Right lobe of liver (tissue), 6 donors: ENCODE results near the gene PLPPR3. TPM values are rescaled to one million over a fixed set of nuclear protein-coding genes. Genes with fewer than 3 reads are reported as not detected.
"Not testable (repeated sequence)": the region's sequence is repeated elsewhere in the genome, so short reads cannot be mapped to it uniquely, and the experiment has no call there.

Source experiments
- ATAC-seq, 4 donors: fragments of 200-7000 bp; cut with Tn5 transposase; one replicate each; pipeline ENCODE4 v1.9.1; 2020; ENCODE audit warnings: mild to moderate bottlenecking in 4 of 4, moderate library complexity in 4 of 4
- DNase-seq, 3 donors: peaks; one replicate each; pipeline ENCODE4 v3.0.0-alpha.2; 2020
- H3K27ac ChIP-seq, 3 donors: fragments of 200-600 bp; one replicate each; pipeline ENCODE4 v1.8.0; 2022
- H3K27me3 ChIP-seq, 2 donors: fragments of 200-600 bp; one replicate each; pipeline ENCODE4 v1.8.0; 2022
- H3K36me3 ChIP-seq, 4 donors: fragments of 200-600 bp; sonication (generic) in 1 of 4; one replicate each; pipeline versions ENCODE4 v1.5.1 to v1.8.0; 2017 to 2022; ENCODE audit warnings: control low read depth in 1 of 4
- H3K4me1 ChIP-seq, 4 donors: fragments of 200-600 bp; sonication (generic) in 1 of 4; one replicate each; pipeline versions ENCODE4 v1.5.1 to v1.8.0; 2017 to 2022; ENCODE audit warnings: control low read depth in 1 of 4
- H3K4me3 ChIP-seq, 3 donors: fragments of 200-600 bp; one replicate each; pipeline ENCODE4 v1.8.0; 2022
- H3K9me3 ChIP-seq, 4 donors: fragments of 200-600 bp; sonication (generic) in 1 of 4; one replicate each; pipeline versions ENCODE4 v1.5.1 to v1.8.0; 2017 to 2022; ENCODE audit warnings: control low read depth in 1 of 4
- CTCF ChIP-seq, 4 donors: fragments of 200-600 bp in 3 of 4; fragments of 450-650 bp in 1 of 4; IDR thresholded peaks; one replicate each; pipeline versions ENCODE4 v1.5.1 to v1.8.0; 2016 to 2022; ENCODE audit warnings: antibody characterized with exemption in 4 of 4, mild to moderate bottlenecking in 2 of 4
- POLR2A ChIP-seq: fragments of 450-650 bp; IDR thresholded peaks from one replicate; pipeline ENCODE4 v1.6.1; 2017; ENCODE audit warnings: antibody characterized with exemption, mild to moderate bottlenecking
- WGBS: methylation state at CpG from one replicate; pipeline ENCODE4 v1.1.6; 2018; ENCODE audit warnings: low coverage, low lambda C conversion rate; ENCODE audit not compliant: insufficient coverage; ENCODE audit errors: missing lambda C conversion rate; 5-methylcytosine and 5-hydroxymethylcytosine counted together
- intact Hi-C, 2 donors: fragments of 100-400 bp; cut with DNase I; formaldehyde crosslinking; loops; one replicate each; pipeline versions ENCODE4 v1.11.2 to v1.14.1; 2022
- total RNA-seq, 6 experiments: library from RNA; depleted of rRNA in 2 of 6; stranded (reverse); fragments of >200 nt in 2 of 6; fragmentation: NEBNext Ultra II Directional in 3 of 6; extraction: Animal tissue kit (Norgen Biotek cat#: 25700) in 3 of 6; gene quantifications; one replicate each; pipeline versions ENCODE4 v1.1.0 to v1.2.4, GENCODE V29; 2016 to 2023
- donor health status: DM: no; HTN: yes; CAD: no.
- donor health status: DM: no; HTN: no; CAD: no.
- donor health status: DM: no; HTN: no; CAD: no.
- donor health status: DM: no; HTN: yes; CAD: no.
- donor health status: DM: no; HTN: yes; CAD: no.

PLPPR3 gene
- total RNA-seq, 6 experiments from 2014 or later = not detected

DNA sequence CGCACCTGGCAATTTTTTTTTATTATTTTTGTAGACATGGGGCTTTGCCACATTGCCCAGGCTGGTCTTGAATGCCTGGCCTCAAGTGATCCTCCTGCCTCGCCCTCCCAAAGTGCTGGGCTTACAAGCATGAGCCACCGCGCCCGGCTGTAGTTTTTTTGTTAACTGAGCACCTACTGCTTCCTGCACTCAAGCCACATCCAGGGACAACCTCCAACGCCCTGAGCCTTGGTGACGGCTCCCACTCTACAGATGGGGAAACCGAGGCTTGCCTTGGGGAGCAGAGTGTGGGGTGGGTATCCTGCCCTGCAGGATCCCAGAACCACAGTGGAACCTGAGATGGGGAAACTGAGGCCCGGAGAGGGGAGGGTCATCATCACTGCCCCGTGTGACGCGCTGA is 33.4 kb upstream of the PLPPR3 start:
- Histone ChIP-seq H3K4me3 (no peak overlapping the region), H3K9me3 (no peaks in the 10 kb centered on the region), H3K27me3 (no peaks in the 10 kb centered on the region), H3K4me1 (peaks cover 0 to 8% (median 3%) of the 10 kb centered on the region in 4 donors), H3K36me3 (no peaks in the 10 kb centered on the region), H3K27ac (no peak overlapping the region)
- DNase-seq (no peak), ATAC-seq (no peak)
- WGBS = 82% methylated on average over 6 of the region's 12 CpGs
- intact Hi-C loops = loop anchor here (10.0 kb wide), 2 partner anchors 120 to 140 kb away; no protein-coding TSS in a partner anchor
- TF ChIP-seq POLR2A = no peak
- TF ChIP-seq CTCF (IDR thresholded peaks at IDR 0.05) = no peak

DNA sequence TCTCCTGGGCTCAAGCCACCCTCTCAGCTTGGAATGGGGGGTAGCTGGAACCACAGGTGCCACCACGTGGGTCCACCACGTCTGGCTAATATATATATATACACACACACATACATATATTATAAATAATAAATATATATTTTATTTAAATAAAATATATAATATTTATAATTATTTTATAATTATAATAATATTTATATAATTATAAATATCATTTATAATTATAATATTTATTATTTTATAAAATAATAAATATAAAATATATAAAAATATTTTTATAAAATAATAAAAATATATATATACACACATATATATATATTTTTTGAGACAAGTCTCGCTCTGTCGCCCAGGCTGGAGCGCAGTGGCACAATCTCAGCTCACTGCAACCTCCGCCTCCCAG is 32.8 kb upstream of the PLPPR3 start:
- intact Hi-C loops = loop anchor here (10.0 kb wide), 2 partner anchors 120 to 140 kb away; no protein-coding TSS in a partner anchor
- no peaks in the 10 kb centered on the region for H3K27me3 ChIP-seq
- WGBS = 53% methylated on average over 6 of the region's 6 CpGs

GRCh38 chr19:853614-854220 is 32.0 kb upstream of the PLPPR3 start:
- not testable (repeated sequence) for ATAC-seq, DNase-seq, H3K4me1 ChIP-seq, H3K27ac ChIP-seq, H3K36me3 ChIP-seq, H3K4me3 ChIP-seq, H3K9me3 ChIP-seq, H3K27me3 ChIP-seq
- intact Hi-C loops = loop anchor here (10.0 kb wide), 2 partner anchors 121 to 141 kb away; no protein-coding TSS in a partner anchor
- 66% methylated on average over 10 of the region's 17 CpGs for WGBS

More for the DNA sequence above, 32.8 kb upstream of the PLPPR3 start:
- ATAC-seq (no peak), DNase-seq (no peak)
- no peak overlapping the region for H3K4me3 ChIP-seq
- H3K36me3 ChIP-seq = no peaks in the 10 kb centered on the region
- H3K9me3 ChIP-seq = no peaks in the 10 kb centered on the region
- H3K4me1 ChIP-seq = peaks cover 0 to 8% (median 3%) of the 10 kb centered on the region in 4 donors
- H3K27ac ChIP-seq = no peak overlapping the region
- TF ChIP-seq CTCF (IDR thresholded peaks at IDR 0.05) (no peak), POLR2A (no peak)

DNA sequence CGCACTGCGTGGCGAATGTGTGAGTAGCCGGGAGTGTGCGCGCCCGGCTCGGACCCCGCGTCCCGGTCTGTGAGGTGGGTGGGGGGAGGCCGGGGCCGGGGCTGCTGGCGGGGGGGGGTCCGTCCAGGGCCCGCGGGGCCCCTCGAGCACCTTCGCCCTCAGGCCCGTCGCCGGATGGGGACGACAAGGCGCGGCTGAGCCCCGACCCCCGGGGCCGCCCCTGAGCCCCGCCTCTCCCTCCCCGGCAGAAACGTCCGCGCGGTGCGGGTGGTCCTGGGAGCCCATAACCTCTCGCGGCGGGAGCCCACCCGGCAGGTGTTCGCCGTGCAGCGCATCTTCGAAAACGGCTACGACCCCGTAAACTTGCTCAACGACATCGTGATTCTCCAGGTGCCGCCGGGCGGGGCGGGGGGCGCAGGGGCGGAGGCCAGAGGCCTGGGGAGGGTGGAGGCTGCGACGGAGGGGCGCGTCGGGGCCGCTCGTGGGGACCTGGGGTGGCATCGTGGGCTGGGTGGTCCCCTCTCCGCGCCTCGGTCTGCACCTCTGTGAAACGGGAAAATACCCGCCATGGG is 31.3 kb upstream of the PLPPR3 start:
- no peaks in the 10 kb centered on the region for H3K9me3 ChIP-seq
- no peaks in the 10 kb centered on the region for H3K36me3 ChIP-seq
- H3K27ac ChIP-seq = no peak overlapping the region
- intact Hi-C loops = loop anchor here (10.0 kb wide), 2 partner anchors 122 to 142 kb away; no protein-coding TSS in a partner anchor
- H3K4me3 ChIP-seq = no peak overlapping the region
- WGBS = 50% methylated on average over 2 of the region's 67 CpGs
- H3K4me1 ChIP-seq = peaks cover 0 to 8% (median 3%) of the 10 kb centered on the region in 4 donors
- ATAC-seq = no peak
- no peaks in the 10 kb centered on the region for H3K27me3 ChIP-seq
- TF ChIP-seq POLR2A = no peak
- no peak for TF ChIP-seq CTCF (IDR thresholded peaks at IDR 0.05)
- no peak for DNase-seq
